T-cell (primary cell): ENCODE results near the gene RPL15. TPM values are rescaled to one million over a fixed set of nuclear protein-coding genes. Genes with fewer than 3 reads are reported as not detected.

ENCODE experiments used
- ATAC-seq, 4 experiments: fragments of 200-7000 bp in 3 of 4; fragments of 150-1000 bp in 1 of 4; cut with Tn5 transposase; replicated peaks in 1 of 4; 1 replicate in 3 of 4; 2 replicates in 1 of 4; pipeline ENCODE4 v1.10.0; 2021; ENCODE audit warnings: moderate library complexity in 3 of 4, mild to moderate bottlenecking in 2 of 4, moderate number of reproducible peaks in 1 of 4
- CTCF ChIA-PET, 2 donors: fragments of 300-600 bp; sonication (Branson Sonifier 250); formaldehyde crosslinking; loops; one replicate each; lab custom pipeline; 2022; ENCODE audit warnings: antibody characterized with exemption in 2 of 2; lab: Charles Lee
- POLR2A ChIA-PET, 2 donors: fragments of 300-600 bp; sonication (Branson Sonifier 250); formaldehyde crosslinking; loops; one replicate each; lab custom pipeline; 2022; ENCODE audit warnings: antibody characterized with exemption in 2 of 2; lab: Charles Lee
- DNase-seq, 35 experiments: peaks; one replicate each; pipeline versions ENCODE4 v3.0.0 to v3.0.0-alpha.2; 2013 to 2023
- H3K27ac ChIP-seq: one replicate; pipeline ENCODE4 v1.5.1; 2013; ENCODE audit warnings: low read length
- H3K27me3 ChIP-seq, 2 experiments: replicated peaks in 1 of 2; 1 replicate in 1 of 2; 2 replicates in 1 of 2; pipeline versions ENCODE4 v1.6.1 to v1.7.0; 2013; ENCODE audit warnings: low read length in 1 of 2, mixed read lengths in 1 of 2; ENCODE audit not compliant: control insufficient read depth in 2 of 2, insufficient read depth in 2 of 2; ENCODE audit errors: extremely low read depth in 1 of 2
- H3K36me3 ChIP-seq, 2 donors: 1 replicate in 1 of 2; 2 replicates in 1 of 2; pipeline versions ENCODE4 v1.6.1 to v1.7.0; 2013; ENCODE audit warnings: low read length in 1 of 2; ENCODE audit not compliant: control insufficient read depth in 2 of 2, insufficient read depth in 1 of 2; ENCODE audit errors: extremely low read depth in 1 of 2
- H3K4me1 ChIP-seq, 2 experiments: 1 replicate in 1 of 2; 2 replicates in 1 of 2; pipeline versions ENCODE4 v1.6.1 to v1.7.0; 2013; ENCODE audit warnings: low read length in 2 of 2, mixed read lengths in 1 of 2; ENCODE audit not compliant: insufficient read depth in 2 of 2, control insufficient read depth in 1 of 2; ENCODE audit errors: extremely low read depth in 1 of 2
- H3K4me3 ChIP-seq, 2 donors: 1 replicate in 1 of 2; 2 replicates in 1 of 2; pipeline versions ENCODE4 v1.5.1 to v1.7.0; 2013; ENCODE audit warnings: mild to moderate bottlenecking in 2 of 2, low read length in 1 of 2, moderate library complexity in 1 of 2; ENCODE audit not compliant: control insufficient read depth in 1 of 2; ENCODE audit errors: extremely low read depth in 1 of 2
- H3K9me3 ChIP-seq: 2 replicates; pipeline ENCODE4 v1.7.0; 2013
- H3K27ac Mint-ChIP-seq, 2 donors: one replicate each; pipeline ENCODE4 v1.8.0; 2020 to 2021; ENCODE audit warnings: mild to moderate bottlenecking in 2 of 2, mixed read lengths in 2 of 2
- H3K27me3 Mint-ChIP-seq, 2 donors: one replicate each; pipeline ENCODE4 v1.8.0; 2021 to 2022; ENCODE audit warnings: mixed read lengths in 2 of 2
- H3K36me3 Mint-ChIP-seq: one replicate; pipeline ENCODE4 v1.8.0; 2021; ENCODE audit warnings: mixed read lengths
- H3K4me1 Mint-ChIP-seq, 3 donors: one replicate each; pipeline ENCODE4 v1.8.0; 2020 to 2022; ENCODE audit warnings: mixed read lengths in 3 of 3, mild to moderate bottlenecking in 1 of 3
- H3K4me3 Mint-ChIP-seq, 3 donors: one replicate each; pipeline ENCODE4 v1.8.0; 2020 to 2022; ENCODE audit warnings: mild to moderate bottlenecking in 3 of 3, mixed read lengths in 3 of 3, moderate library complexity in 3 of 3
- H3K9me3 Mint-ChIP-seq, 3 donors: one replicate each; pipeline ENCODE4 v1.8.0; 2020 to 2022; ENCODE audit warnings: mixed read lengths in 3 of 3
- WGBS: methylation state at CpG from one replicate; pipeline ENCODE4 v1.1.5; 2013; ENCODE audit warnings: missing lambda C conversion rate; ENCODE audit not compliant: insufficient coverage; 5-methylcytosine and 5-hydroxymethylcytosine counted together
- total RNA-seq, 35 experiments: library from RNA in 6 of 35; stranded (reverse) in 6 of 35; fragments of 120-200 nt in 1 of 35; gene quantifications; one replicate each; pipeline versions ENCODE4 v1.2.1 to v1.2.4 and lab custom pipeline; 2013 to 2026

RPL15 gene
- total RNA-seq, 5 donors from 2014 or later (not counting 1 experiment from before 2014, with no cell fraction given): 1,997 to 2,171 (median 2,116) TPM

DNA sequence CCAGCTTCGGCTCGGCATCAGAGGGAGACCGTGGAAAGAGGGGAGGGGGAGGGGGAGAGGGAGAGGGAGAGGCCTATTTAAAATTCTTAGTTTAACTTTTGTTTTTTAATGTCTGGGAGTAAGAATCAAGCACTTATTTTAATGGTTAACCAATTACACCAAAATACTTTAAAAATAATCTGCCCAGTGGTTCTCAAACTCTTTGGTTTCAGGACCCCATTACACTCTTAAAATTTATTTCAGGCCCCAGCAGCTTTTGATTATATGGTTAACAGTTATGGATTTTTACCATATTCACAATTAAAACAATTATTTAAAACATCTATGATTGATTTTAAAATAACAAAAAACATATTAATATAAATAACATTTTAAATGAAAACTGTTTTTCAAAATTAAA, 44.6 kb upstream of the RPL15 start:
- Mint-ChIP-seq H3K27me3 (no peaks in the 10 kb centered on the region), H3K36me3 (no peaks in the 10 kb centered on the region), H3K27ac (no peak overlapping the region), H3K4me1 (peaks cover 40 to 51% (median 42%) of the 10 kb centered on the region in 3 donors), H3K4me3 (no peak overlapping the region), H3K9me3 (no peaks in the 10 kb centered on the region)
- Histone ChIP-seq H3K4me1 (no peaks in the 10 kb centered on the region), H3K9me3 (no peaks in the 10 kb centered on the region), H3K27me3 (no peaks in the 10 kb centered on the region), H3K4me3 (no peak overlapping the region), H3K36me3 (no peaks in the 10 kb centered on the region), H3K27ac (no peak overlapping the region)
- DNase-seq (no peak), ATAC-seq (no peak)
- WGBS: no CpG with 5 or more reads among the region's 3 CpGs
- CTCF ChIA-PET: no interaction called here
- POLR2A ChIA-PET: no interaction called here

DNA sequence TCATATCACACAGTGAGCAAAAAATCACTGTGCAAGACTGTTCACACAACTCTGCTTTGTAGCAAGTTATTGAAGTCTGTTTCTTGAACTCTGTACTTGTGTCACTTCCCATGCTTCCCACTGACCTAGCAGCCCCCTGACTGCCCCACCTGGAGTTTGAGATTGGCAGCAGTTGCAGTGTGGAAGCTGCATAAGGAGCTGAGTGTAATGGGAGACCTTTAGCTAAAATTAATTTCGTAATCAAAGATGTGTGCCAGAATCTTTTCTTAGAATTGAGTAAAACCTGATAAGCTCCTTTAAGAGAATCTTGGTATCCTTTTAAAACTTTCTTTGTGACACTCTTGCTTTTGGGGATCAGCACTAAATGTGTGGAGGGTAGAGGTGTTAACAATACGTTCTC, 43.0 kb upstream of the RPL15 start:
- Histone ChIP-seq H3K36me3 (no peaks in the 10 kb centered on the region), H3K27ac (no peak overlapping the region), H3K4me3 (no peak overlapping the region), H3K27me3 (no peaks in the 10 kb centered on the region), H3K9me3 (no peaks in the 10 kb centered on the region), H3K4me1 (no peaks in the 10 kb centered on the region)
- H3K4me3 Mint-ChIP-seq: no peak overlapping the region
- no peaks in the 10 kb centered on the region for H3K36me3 Mint-ChIP-seq
- DNase-seq: no peak
- no peaks in the 10 kb centered on the region for H3K27me3 Mint-ChIP-seq
- ChIA-PET POLR2A (no interaction called here), CTCF (no interaction called here)
- 86% methylated on average over 1 of the region's 2 CpGs for WGBS
- no peaks in the 10 kb centered on the region for H3K9me3 Mint-ChIP-seq
- H3K4me1 Mint-ChIP-seq: peaks cover 37 to 53% (median 42%) of the 10 kb centered on the region in 3 donors
- H3K27ac Mint-ChIP-seq: no peak overlapping the region
- ATAC-seq: no peak

DNA sequence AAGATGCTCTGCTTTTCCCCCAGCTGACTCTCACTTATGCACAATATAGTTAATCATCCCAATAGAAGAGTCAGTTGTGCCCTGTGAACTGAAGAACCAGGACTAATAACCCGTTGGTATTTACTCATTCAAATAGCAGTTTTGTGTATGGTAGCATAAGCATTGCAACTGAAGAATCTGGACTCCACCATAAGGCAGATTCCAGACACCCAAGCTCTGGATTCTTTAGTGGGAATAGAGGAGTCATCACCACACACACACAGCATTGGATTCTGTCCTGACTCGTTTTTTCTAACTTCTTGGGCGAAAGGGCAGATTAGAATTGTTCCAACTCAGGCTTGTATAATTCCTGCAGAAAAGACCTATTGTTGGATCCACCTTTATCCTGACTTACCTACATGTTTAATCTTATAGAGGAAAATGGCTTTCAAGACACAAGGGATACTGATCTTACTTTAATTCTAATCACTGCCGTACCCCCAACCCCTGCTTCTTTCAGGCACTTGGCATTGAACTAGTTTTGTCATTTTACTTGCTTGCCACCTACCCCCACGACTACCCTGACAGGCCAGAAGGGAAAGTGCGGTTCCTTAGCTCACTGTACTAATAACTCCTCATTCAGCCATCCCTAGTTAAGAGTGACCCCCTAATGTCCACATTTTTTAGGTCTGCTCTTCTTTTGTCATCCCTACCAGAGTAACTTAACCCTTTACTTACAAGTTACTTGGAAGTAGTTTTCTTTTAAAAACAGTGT, 42.4 kb upstream of the RPL15 start:
- H3K36me3 ChIP-seq: no peaks in the 10 kb centered on the region
- CTCF ChIA-PET: no interaction called here
- no peaks in the 10 kb centered on the region for H3K27me3 Mint-ChIP-seq

DNA sequence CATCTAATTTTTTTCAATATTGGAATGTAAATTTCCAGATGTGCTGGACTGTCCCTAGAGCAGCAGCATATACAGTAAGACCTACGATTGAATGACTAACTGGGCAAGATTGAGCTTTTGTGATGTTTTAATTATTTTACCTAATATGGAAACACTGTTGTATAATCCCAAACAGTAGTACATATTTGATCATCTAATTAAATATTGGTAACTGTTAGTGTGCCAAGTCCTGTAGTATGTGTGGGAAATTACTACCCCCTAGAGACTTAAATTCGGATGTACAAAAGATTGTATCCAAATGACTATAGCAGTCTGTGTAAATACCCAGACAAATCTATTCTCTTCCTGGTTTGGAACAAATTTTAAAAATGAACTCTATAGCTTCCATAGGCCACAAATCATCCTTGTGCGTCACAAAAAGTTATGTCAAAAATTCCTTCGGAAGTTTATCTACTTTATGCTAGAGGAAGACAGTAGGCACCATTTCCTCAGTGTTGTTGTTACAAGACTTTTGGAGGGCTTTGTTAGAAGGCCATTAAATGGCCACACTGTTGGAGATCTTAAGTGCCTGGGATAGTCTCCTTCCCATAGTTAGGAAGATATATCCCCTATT, 41.7 kb upstream of the RPL15 start:
- Histone ChIP-seq H3K27ac (no peak overlapping the region), H3K4me3 (no peak overlapping the region), H3K4me1 (no peaks in the 10 kb centered on the region), H3K9me3 (no peaks in the 10 kb centered on the region), H3K36me3 (no peaks in the 10 kb centered on the region), H3K27me3 (no peaks in the 10 kb centered on the region)
- no peaks in the 10 kb centered on the region for H3K27me3 Mint-ChIP-seq
- no peak for DNase-seq
- no CpG with 5 or more reads among the region's 4 CpGs for WGBS
- no peak overlapping the region for H3K4me3 Mint-ChIP-seq
- H3K4me1 Mint-ChIP-seq: peaks cover 40 to 55% (median 48%) of the 10 kb centered on the region in 3 donors
- H3K36me3 Mint-ChIP-seq: no peaks in the 10 kb centered on the region
- ChIA-PET POLR2A (no interaction called here), CTCF (no interaction called here)
- H3K9me3 Mint-ChIP-seq: no peaks in the 10 kb centered on the region
- H3K27ac Mint-ChIP-seq: no peak overlapping the region
- ATAC-seq: no peak

More for the DNA sequence above, 42.4 kb upstream of the RPL15 start:
- no peaks in the 10 kb centered on the region for H3K27me3 ChIP-seq
- Mint-ChIP-seq H3K9me3 (no peaks in the 10 kb centered on the region), H3K4me3 (no peak overlapping the region), H3K4me1 (peaks cover 41 to 55% (median 48%) of the 10 kb centered on the region in 3 donors), H3K36me3 (no peaks in the 10 kb centered on the region), H3K27ac (no peak overlapping the region)
- no peak overlapping the region for H3K27ac ChIP-seq
- POLR2A ChIA-PET: no interaction called here
- 89% methylated on average over 2 of the region's 6 CpGs for WGBS
- no peak for DNase-seq
- no peaks in the 10 kb centered on the region for H3K4me1 ChIP-seq
- ATAC-seq: no peak
- no peaks in the 10 kb centered on the region for H3K9me3 ChIP-seq
- no peak overlapping the region for H3K4me3 ChIP-seq

DNA sequence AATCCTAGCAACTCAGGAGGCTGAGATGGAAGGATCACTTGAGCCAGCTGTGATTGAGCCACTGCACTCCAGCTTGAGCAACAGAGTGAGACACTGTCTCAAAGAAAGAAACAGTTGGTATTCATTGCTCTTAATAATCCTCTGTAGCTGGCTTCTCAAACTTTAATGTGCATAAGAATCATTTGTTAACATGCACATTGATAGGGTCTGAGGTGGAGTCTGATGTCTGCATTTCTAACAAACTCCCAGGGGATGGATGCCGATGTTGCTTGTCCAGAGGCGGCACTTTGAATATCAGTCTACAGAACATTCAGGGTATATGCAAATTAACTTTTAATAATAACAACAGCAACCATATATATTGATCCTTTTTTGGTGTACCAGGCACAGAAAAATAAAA, 40.0 kb upstream of the RPL15 start:
- no CpG with 5 or more reads among the region's 2 CpGs for WGBS
- peaks cover 54 to 71% (median 64%) of the 10 kb centered on the region in 3 donors for H3K4me1 Mint-ChIP-seq

DNA sequence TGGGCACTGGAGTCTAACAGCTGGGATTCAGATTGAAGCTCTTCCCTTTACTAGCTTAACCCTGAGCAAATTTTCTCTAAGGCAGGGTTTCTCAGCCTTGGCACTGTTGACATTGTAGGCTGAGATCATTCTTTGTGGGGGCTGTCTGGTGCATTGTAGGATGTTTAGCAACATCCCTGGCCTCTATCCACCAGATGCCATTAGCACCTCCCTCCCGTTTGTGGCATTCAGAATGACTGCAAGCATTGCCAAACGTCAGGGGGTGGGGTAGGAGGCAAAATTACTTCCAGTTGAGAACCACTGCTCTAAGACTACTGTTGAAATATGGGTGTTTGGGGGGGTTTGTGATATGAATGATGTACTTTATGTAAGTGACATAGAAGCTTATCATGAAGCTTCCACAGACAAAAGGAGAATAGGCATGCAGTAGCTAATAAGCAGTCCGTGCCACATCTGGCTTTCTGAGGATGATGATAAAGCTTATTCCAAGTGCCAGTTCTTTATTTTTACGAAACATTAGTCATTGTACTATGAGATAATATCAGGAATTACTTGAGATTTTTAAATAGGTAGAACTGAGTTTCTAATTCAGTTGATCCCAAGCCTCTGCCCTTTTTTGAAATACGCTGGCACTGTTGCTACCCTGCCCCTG, 39.5 kb upstream of the RPL15 start:
- ChIA-PET POLR2A (no interaction called here), CTCF (no interaction called here)
- peaks cover 0 to 5% of the 10 kb centered on the region in 2 donors for H3K36me3 ChIP-seq
- H3K27ac ChIP-seq: no peak overlapping the region
- no peaks in the 10 kb centered on the region for H3K9me3 Mint-ChIP-seq
- peaks cover 0 to 9% of the 10 kb centered on the region in 2 experiments for H3K4me1 ChIP-seq
- H3K9me3 ChIP-seq: no peaks in the 10 kb centered on the region
- ATAC-seq (no peak), DNase-seq (no peak)
- H3K27me3 ChIP-seq: no peaks in the 10 kb centered on the region
- H3K4me1 Mint-ChIP-seq: peaks cover 54 to 73% (median 66%) of the 10 kb centered on the region in 3 donors
- H3K36me3 Mint-ChIP-seq: peaks cover 7% of the 10 kb centered on the region
- H3K4me3 Mint-ChIP-seq: no peak overlapping the region
- no peak overlapping the region for H3K27ac Mint-ChIP-seq
- H3K4me3 ChIP-seq: no peak overlapping the region
- 100% methylated on average over 3 of the region's 5 CpGs for WGBS
- no peaks in the 10 kb centered on the region for H3K27me3 Mint-ChIP-seq

More for the DNA sequence above, 40.0 kb upstream of the RPL15 start:
- H3K36me3 ChIP-seq: no peaks in the 10 kb centered on the region
- peaks cover 7% of the 10 kb centered on the region for H3K36me3 Mint-ChIP-seq
- peaks cover 0 to 9% of the 10 kb centered on the region in 2 experiments for H3K4me1 ChIP-seq
- no peaks in the 10 kb centered on the region for H3K27me3 ChIP-seq
- ChIA-PET POLR2A (interaction anchor here in 1 of 2 donors (0.5 to 0.6 kb wide), 2 partner anchors 20 to 36 kb away, joined by 4 to 6 read pairs; no protein-coding TSS in a partner anchor), CTCF (no interaction called here)
- no peak overlapping the region for H3K4me3 Mint-ChIP-seq
- H3K27me3 Mint-ChIP-seq: no peaks in the 10 kb centered on the region
- H3K9me3 ChIP-seq: no peaks in the 10 kb centered on the region
- no peak for DNase-seq
- no peak overlapping the region for H3K27ac Mint-ChIP-seq
- H3K4me3 ChIP-seq: no peak overlapping the region
- no peak for ATAC-seq
- H3K27ac ChIP-seq: no peak overlapping the region
- H3K9me3 Mint-ChIP-seq: no peaks in the 10 kb centered on the region
